Trophoblast cell (in vitro differentiated cells and primary cell): Measurements from ENCODE around the gene CD44.
A peak's percentile ranks its signal among the peaks of the same experiment; 100 is the strongest.

Experiments used
- DNase-seq, 2 donors: peaks; one replicate each; pipeline ENCODE4 v3.0.0-alpha.2; 2016
- H2AFZ ChIP-seq: 2 replicates; pipeline ENCODE4 v1.6.1; 2013; ENCODE audit warnings: low read length, moderate library complexity, mild to moderate bottlenecking; ENCODE audit not compliant: insufficient read depth, poor library complexity
- H2AK5ac ChIP-seq: 2 replicates; pipeline ENCODE4 v1.6.1; 2013; ENCODE audit warnings: mild to moderate bottlenecking, low read length
- H2BK120ac ChIP-seq: 2 replicates; pipeline ENCODE4 v1.6.1; 2013; ENCODE audit warnings: low read length, mild to moderate bottlenecking, moderate library complexity; ENCODE audit not compliant: insufficient read depth, poor library complexity
- H2BK12ac ChIP-seq: 2 replicates; pipeline ENCODE4 v1.6.1; 2013; ENCODE audit warnings: mild to moderate bottlenecking, low read length, moderate library complexity
- H2BK5ac ChIP-seq: 2 replicates; pipeline ENCODE4 v1.6.1; 2013; ENCODE audit warnings: low read length, low read depth, moderate library complexity, mild to moderate bottlenecking; ENCODE audit not compliant: poor library complexity
- H3K14ac ChIP-seq: 2 replicates; pipeline ENCODE4 v1.6.1; 2013; ENCODE audit warnings: mild to moderate bottlenecking, low read length
- H3K18ac ChIP-seq: 2 replicates; pipeline ENCODE4 v1.6.1; 2013; ENCODE audit warnings: mild to moderate bottlenecking, low read length
- H3K23ac ChIP-seq: 2 replicates; pipeline ENCODE4 v1.6.1; 2013; ENCODE audit warnings: low read length
- H3K27ac ChIP-seq: 2 replicates; pipeline ENCODE4 v1.5.1; 2013; ENCODE audit warnings: low read depth, mild to moderate bottlenecking, inconsistent platforms, low read length, moderate library complexity
- H3K27me3 ChIP-seq: 2 replicates; pipeline ENCODE4 v1.6.1; 2013; ENCODE audit warnings: inconsistent platforms, mild to moderate bottlenecking, low read length, moderate library complexity; ENCODE audit not compliant: insufficient read depth
- H3K36me3 ChIP-seq, 2 experiments: 1 replicate in 1 of 2; 2 replicates in 1 of 2; pipeline ENCODE4 v1.6.1; 2013; ENCODE audit warnings: low read length in 2 of 2, mild to moderate bottlenecking in 2 of 2, moderate library complexity in 1 of 2; ENCODE audit not compliant: insufficient read depth in 2 of 2, control insufficient read depth in 1 of 2
- H3K4ac ChIP-seq: 2 replicates; pipeline ENCODE4 v1.6.1; 2013; ENCODE audit warnings: low read depth, mild to moderate bottlenecking, low read length, moderate library complexity
- H3K4me1 ChIP-seq, 2 experiments: 1 replicate in 1 of 2; 2 replicates in 1 of 2; pipeline ENCODE4 v1.6.1; 2013; ENCODE audit warnings: low read length in 2 of 2, mild to moderate bottlenecking in 2 of 2, moderate library complexity in 1 of 2; ENCODE audit not compliant: insufficient read depth in 2 of 2, control insufficient read depth in 1 of 2
- H3K4me2 ChIP-seq: 2 replicates; pipeline ENCODE4 v1.6.1; 2013; ENCODE audit warnings: inconsistent platforms, mild to moderate bottlenecking, low read length, moderate library complexity
- H3K4me3 ChIP-seq: 2 replicates; pipeline ENCODE4 v1.5.1; 2013; ENCODE audit warnings: mild to moderate bottlenecking, low read depth, low read length, inconsistent platforms
- H3K79me1 ChIP-seq: one replicate; pipeline ENCODE4 v1.6.1; 2013; ENCODE audit warnings: low read length
- H3K79me2 ChIP-seq: 2 replicates; pipeline ENCODE4 v1.6.1; 2013; ENCODE audit warnings: low read length, mild to moderate bottlenecking; ENCODE audit not compliant: control insufficient read depth, insufficient read depth, poor library complexity
- H3K9ac ChIP-seq: 2 replicates; pipeline ENCODE4 v1.6.1; 2013; ENCODE audit warnings: mild to moderate bottlenecking, low read length
- H3K9me3 ChIP-seq: 2 replicates; pipeline ENCODE4 v1.6.1; 2013; ENCODE audit warnings: low read depth, mild to moderate bottlenecking, control low read depth, inconsistent platforms, low read length; ENCODE audit not compliant: insufficient read depth
- H4K12ac ChIP-seq: 2 replicates; pipeline ENCODE4 v1.6.1; 2013; ENCODE audit warnings: low read depth, mild to moderate bottlenecking, low read length, moderate library complexity
- H4K8ac ChIP-seq: 2 replicates; pipeline ENCODE4 v1.6.1; 2013; ENCODE audit warnings: low read depth, mild to moderate bottlenecking, low read length, moderate library complexity
- H4K91ac ChIP-seq: one replicate; pipeline ENCODE4 v1.6.1; 2013; ENCODE audit warnings: low read depth, mild to moderate bottlenecking, low read length, moderate library complexity
- WGBS: extraction: QIAGEN DNeasy Blood & Tissue Kit; methylation state at CpG from one replicate; pipeline ENCODE4 v1.1.7; 2013; ENCODE audit warnings: missing lambda C conversion rate; ENCODE audit not compliant: insufficient read length, insufficient coverage; ENCODE audit errors: extremely low coverage; 5-methylcytosine and 5-hydroxymethylcytosine counted together

CD44 gene

DNA sequence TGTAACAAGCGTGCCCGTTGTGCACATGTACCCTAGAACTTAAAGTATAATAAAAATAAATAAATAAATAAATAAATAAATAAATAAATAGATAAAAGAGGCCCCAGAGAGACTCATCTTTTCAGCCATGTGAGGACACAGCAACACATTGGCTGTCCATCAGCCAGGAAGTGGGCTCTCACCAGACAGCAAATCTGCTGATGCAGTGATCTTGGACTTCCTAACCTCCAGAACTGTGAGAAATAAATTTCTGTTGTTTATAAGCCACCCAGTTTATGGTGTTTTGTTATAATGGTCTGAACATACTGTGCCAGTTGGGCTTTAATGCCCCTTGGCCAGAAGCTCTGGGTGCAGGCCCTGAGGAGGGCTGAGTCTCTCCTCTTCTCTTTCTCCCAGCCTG is 42.2 kb upstream of the CD44 start:
- Histone ChIP-seq H2BK12ac (no peak overlapping the region), H3K23ac (no peak overlapping the region), H3K18ac (no peak overlapping the region), H3K27ac (no peak overlapping the region), H4K8ac (no peak overlapping the region), H3K4ac (no peak overlapping the region), H4K12ac (no peak overlapping the region), H2BK5ac (no peak overlapping the region), H3K9ac (no peak overlapping the region), H3K79me2 (no peaks in the 10 kb centered on the region), H2BK120ac (no peak overlapping the region), H3K27me3 (no peaks in the 10 kb centered on the region), H3K9me3 (no peaks in the 10 kb centered on the region), H3K14ac (no peak overlapping the region), H3K36me3 (no peaks in the 10 kb centered on the region), H3K4me2 (no peak overlapping the region), H3K4me3 (no peak overlapping the region), H3K4me1 (peaks cover 0 to 5% of the 10 kb centered on the region in 2 experiments), H4K91ac (no peak overlapping the region), H2AFZ (no peak overlapping the region), H3K79me1 (peaks cover 3% of the 10 kb centered on the region), H2AK5ac (no peak overlapping the region)
- no CpG with 5 or more reads among the region's 2 CpGs for WGBS
- DNase-seq, result no peak

DNA sequence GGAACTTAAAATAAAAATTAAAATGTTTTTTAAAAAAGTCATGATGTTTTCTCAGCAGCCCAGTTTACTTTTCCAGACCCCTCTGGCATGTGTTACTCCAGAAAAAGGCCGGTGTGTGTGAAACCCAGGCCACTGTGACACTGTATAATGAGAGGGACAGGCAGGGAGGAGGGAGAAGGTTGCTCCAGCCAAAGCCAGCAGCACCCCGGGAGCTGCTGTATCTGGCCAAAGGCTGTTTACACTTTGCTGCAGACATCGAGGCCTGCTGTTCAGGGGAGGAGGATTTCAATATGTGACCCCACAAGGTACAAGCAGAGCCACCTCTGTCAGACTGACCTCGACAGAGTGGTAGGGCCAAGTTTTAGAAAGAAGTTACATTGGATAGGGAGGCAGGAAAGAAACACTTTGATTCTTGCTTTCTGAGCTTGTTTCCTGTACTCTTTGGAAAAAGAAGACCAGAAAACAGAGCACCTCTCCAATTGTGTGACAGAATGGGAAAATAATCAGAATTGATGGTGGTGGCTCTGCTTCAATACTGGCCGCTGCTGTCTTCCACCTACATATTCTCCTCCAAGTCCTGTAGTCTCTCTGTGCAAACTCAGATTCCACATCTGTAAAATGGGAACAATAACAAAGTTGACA is 41.0 kb upstream of the CD44 start:
- H3K36me3 ChIP-seq, result no peaks in the 10 kb centered on the region
- H2AFZ ChIP-seq, result no peak overlapping the region
- H4K8ac ChIP-seq, result no peak overlapping the region
- H4K12ac ChIP-seq, result no peak overlapping the region
- no peak overlapping the region for H4K91ac ChIP-seq
- H2AK5ac ChIP-seq, result no peak overlapping the region
- no peak overlapping the region for H3K14ac ChIP-seq
- H3K18ac ChIP-seq, result no peak overlapping the region
- DNase-seq, result no peak
- no peak overlapping the region for H3K4me3 ChIP-seq
- no peaks in the 10 kb centered on the region for H3K27me3 ChIP-seq
- H2BK5ac ChIP-seq, result no peak overlapping the region
- H3K9ac ChIP-seq, result no peak overlapping the region
- H3K4me2 ChIP-seq, result no peak overlapping the region
- H3K9me3 ChIP-seq, result no peaks in the 10 kb centered on the region
- no peak overlapping the region for H3K27ac ChIP-seq
- peaks cover 0 to 5% of the 10 kb centered on the region in 2 experiments for H3K4me1 ChIP-seq
- H2BK120ac ChIP-seq, result no peak overlapping the region
- no CpG with 5 or more reads among the region's 5 CpGs for WGBS
- H3K23ac ChIP-seq, result no peak overlapping the region
- H3K79me1 ChIP-seq, result peaks cover 3% of the 10 kb centered on the region
- no peak overlapping the region for H3K4ac ChIP-seq
- no peaks in the 10 kb centered on the region for H3K79me2 ChIP-seq
- H2BK12ac ChIP-seq, result no peak overlapping the region

DNA sequence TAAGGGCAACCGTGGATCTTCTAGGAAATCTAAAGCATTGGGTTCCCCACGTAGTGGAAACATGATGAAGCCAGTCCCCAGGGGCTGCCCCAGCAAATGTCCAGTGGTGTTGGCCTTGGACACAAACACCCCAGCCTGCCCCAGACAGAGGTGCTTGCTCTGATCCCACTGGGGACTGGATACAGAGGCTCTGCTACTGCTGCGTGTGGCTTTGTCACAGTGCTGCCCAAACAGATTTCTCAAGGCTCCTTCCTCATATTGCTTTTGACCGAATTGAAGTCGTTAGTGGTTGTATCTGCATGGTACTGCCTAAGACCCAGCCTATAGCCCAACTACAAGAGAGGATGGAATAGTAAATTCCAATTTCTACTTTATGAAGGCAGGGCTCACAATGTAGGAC is 40.1 kb upstream of the CD44 start:
- H3K27ac ChIP-seq, result no peak overlapping the region
- no peak overlapping the region for H2AFZ ChIP-seq
- H4K8ac ChIP-seq, result no peak overlapping the region
- no peak overlapping the region for H2BK120ac ChIP-seq
- no peaks in the 10 kb centered on the region for H3K79me2 ChIP-seq
- no peak overlapping the region for H2BK5ac ChIP-seq
- peak overlapping the region; percentile 20 for H4K91ac ChIP-seq
- no peak overlapping the region for H3K4ac ChIP-seq
- H3K4me2 ChIP-seq, result no peak overlapping the region
- no peaks in the 10 kb centered on the region for H3K27me3 ChIP-seq
- H3K79me1 ChIP-seq, result peaks cover 3% of the 10 kb centered on the region
- H3K23ac ChIP-seq, result no peak overlapping the region
- DNase-seq, result no peak
- peak overlapping the region; percentile 15 for H2AK5ac ChIP-seq
- no CpG with 5 or more reads among the region's 5 CpGs for WGBS
- H4K12ac ChIP-seq, result no peak overlapping the region
- H3K4me1 ChIP-seq, result peaks cover 0 to 5% of the 10 kb centered on the region in 2 experiments
- peak overlapping the region; percentile 19 for H2BK12ac ChIP-seq
- H3K4me3 ChIP-seq, result no peak overlapping the region
- no peak overlapping the region for H3K9ac ChIP-seq
- peak overlapping the region; percentile 39 for H3K14ac ChIP-seq
- H3K9me3 ChIP-seq, result no peaks in the 10 kb centered on the region
- H3K36me3 ChIP-seq, result no peaks in the 10 kb centered on the region
- no peak overlapping the region for H3K18ac ChIP-seq

DNA sequence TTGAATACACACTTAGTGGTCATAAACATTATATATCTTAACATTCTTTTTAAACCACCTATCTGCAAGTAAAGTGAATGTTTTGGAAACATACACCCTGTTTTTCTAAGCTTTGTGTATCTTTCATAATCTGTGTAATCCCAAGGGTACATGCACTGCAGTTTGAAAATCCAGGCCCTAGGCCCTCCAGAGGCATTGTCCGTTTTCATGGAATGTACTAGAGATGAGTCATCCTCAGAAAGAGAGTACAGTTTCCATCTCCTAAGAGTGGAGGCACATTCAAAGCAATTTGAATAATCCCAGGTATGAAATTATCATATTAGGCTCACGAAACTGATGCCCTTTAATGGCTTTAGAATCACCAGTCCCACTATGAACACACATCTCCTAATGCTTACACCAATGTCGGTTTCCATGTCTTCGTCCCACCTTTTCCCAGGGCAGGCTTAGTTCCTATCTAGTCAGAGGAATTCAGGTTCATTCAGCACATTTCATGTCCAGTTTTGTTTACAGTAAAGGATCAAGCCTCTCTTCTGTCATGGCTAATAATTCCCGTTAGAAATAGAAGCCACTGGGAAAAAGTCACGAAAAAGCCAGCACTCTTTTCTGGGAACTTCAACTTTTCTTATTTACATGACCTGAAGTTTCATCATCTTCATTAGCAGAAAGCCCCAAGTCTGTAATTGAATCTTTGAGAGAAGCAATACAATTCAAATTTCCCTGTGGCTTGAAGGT is 39.5 kb upstream of the CD44 start:
- no peak overlapping the region for H2AK5ac ChIP-seq
- no peak overlapping the region for H3K4ac ChIP-seq
- H2BK12ac ChIP-seq, result no peak overlapping the region
- no peak overlapping the region for H4K91ac ChIP-seq
- H3K27ac ChIP-seq, result no peak overlapping the region
- no peak overlapping the region for H3K23ac ChIP-seq
- H4K12ac ChIP-seq, result no peak overlapping the region
- H2BK120ac ChIP-seq, result no peak overlapping the region
- H3K14ac ChIP-seq, result no peak overlapping the region
- peaks cover 3% of the 10 kb centered on the region for H3K79me1 ChIP-seq
- H3K36me3 ChIP-seq, result no peaks in the 10 kb centered on the region
- H2BK5ac ChIP-seq, result no peak overlapping the region
- H3K79me2 ChIP-seq, result no peaks in the 10 kb centered on the region
- no peak overlapping the region for H3K4me3 ChIP-seq
- no peak overlapping the region for H2AFZ ChIP-seq
- H3K18ac ChIP-seq, result no peak overlapping the region
- no peak overlapping the region for H3K4me2 ChIP-seq
- H4K8ac ChIP-seq, result no peak overlapping the region
- H3K4me1 ChIP-seq, result peaks cover 0 to 5% of the 10 kb centered on the region in 2 experiments
- DNase-seq, result peak; percentile 16 to 60
- H3K27me3 ChIP-seq, result no peaks in the 10 kb centered on the region
- no peaks in the 10 kb centered on the region for H3K9me3 ChIP-seq
- no CpG with 5 or more reads among the region's 6 CpGs for WGBS
- no peak overlapping the region for H3K9ac ChIP-seq
